ENCODE results near the gene AADAT. TPM values are rescaled to one million over a fixed set of nuclear protein-coding genes. Genes with fewer than 3 reads are reported as not detected.
A peak's percentile ranks its signal among the peaks of the same experiment; 100 is the strongest.

Gene AADAT
- not detected for polyA plus RNA-seq (2012; ENCODE audit: low read depth, missing spikeins)

GRCh38 chr4:170089668-170090351, at the start of gene AADAT:
Gene AADAT (minus strand): TSS chr4:170089956. CDS start chr4:170089690, 266 bp downstream.
- TF ChIP-seq TAF1 (IDR thresholded peaks at IDR 0.05; ENCODE audit: low read depth, low read length) = no peak
- no peak for TF ChIP-seq POU2F2 (IDR thresholded peaks at IDR 0.05; ENCODE audit: low read depth, low read length)
- TF ChIP-seq POLR2A (IDR thresholded peaks at IDR 0.05; ENCODE audit: low read depth, low read length) = no peak
- no peak for TF ChIP-seq SPI1 (IDR thresholded peaks at IDR 0.05; ENCODE audit: low read depth, low read length)
- TF ChIP-seq PAX5 (IDR thresholded peaks at IDR 0.05; ENCODE audit: insufficient read depth, low read length, severe bottlenecking) = no peak
- TF ChIP-seq POLR2AphosphoS5 (IDR thresholded peaks at IDR 0.05; ENCODE audit: low read depth, low read length) = no peak
- DNase-seq (ENCODE audit: insufficient read length, low spot score) = peak; percentile 40
- no peak for FAIRE-seq

- TF ChIP-seq SPI1 (IDR thresholded peaks at IDR 0.05; ENCODE audit: low read depth, low read length) (no peak), POLR2AphosphoS5 (IDR thresholded peaks at IDR 0.05; ENCODE audit: low read depth, low read length) (no peak), POLR2A (IDR thresholded peaks at IDR 0.05; ENCODE audit: low read depth, low read length) (no peak), PAX5 (IDR thresholded peaks at IDR 0.05; ENCODE audit: insufficient read depth, low read length, severe bottlenecking) (no peak), TAF1 (IDR thresholded peaks at IDR 0.05; ENCODE audit: low read depth, low read length) (no peak), POU2F2 (IDR thresholded peaks at IDR 0.05; ENCODE audit: low read depth, low read length) (no peak)
- DNase-seq (ENCODE audit: insufficient read length, low spot score) (peak; percentile 26), FAIRE-seq (peak; percentile 96)
Measured at GRCh38 chr4:170138580-170139194, 48.9 kb upstream of the AADAT start.

GRCh38 chr4:170137927-170138326, 48.2 kb upstream of the AADAT start:
- no peak for FAIRE-seq
- TF ChIP-seq SPI1 (IDR thresholded peaks at IDR 0.05; ENCODE audit: low read depth, low read length) = no peak
- no peak for TF ChIP-seq TAF1 (IDR thresholded peaks at IDR 0.05; ENCODE audit: low read depth, low read length)
- TF ChIP-seq POLR2A (IDR thresholded peaks at IDR 0.05; ENCODE audit: low read depth, low read length) = no peak
- no peak for TF ChIP-seq PAX5 (IDR thresholded peaks at IDR 0.05; ENCODE audit: insufficient read depth, low read length, severe bottlenecking)
- TF ChIP-seq POLR2AphosphoS5 (IDR thresholded peaks at IDR 0.05; ENCODE audit: low read depth, low read length) = no peak
- no peak for TF ChIP-seq POU2F2 (IDR thresholded peaks at IDR 0.05; ENCODE audit: low read depth, low read length)
- DNase-seq (ENCODE audit: insufficient read length, low spot score) = no peak

- FAIRE-seq = no peak
- no peak for DNase-seq (ENCODE audit: insufficient read length, low spot score)
- TF ChIP-seq SPI1 (IDR thresholded peaks at IDR 0.05; ENCODE audit: low read depth, low read length) (no peak), POLR2A (IDR thresholded peaks at IDR 0.05; ENCODE audit: low read depth, low read length) (no peak), TAF1 (IDR thresholded peaks at IDR 0.05; ENCODE audit: low read depth, low read length) (no peak), POU2F2 (IDR thresholded peaks at IDR 0.05; ENCODE audit: low read depth, low read length) (no peak), POLR2AphosphoS5 (IDR thresholded peaks at IDR 0.05; ENCODE audit: low read depth, low read length) (no peak), PAX5 (IDR thresholded peaks at IDR 0.05; ENCODE audit: insufficient read depth, low read length, severe bottlenecking) (no peak)
Measured at GRCh38 chr4:170137466-170137865, 47.7 kb upstream of the AADAT start.

GRCh38 chr4:170134821-170135220, 45.1 kb upstream of the AADAT start:
- FAIRE-seq (no peak), DNase-seq (ENCODE audit: insufficient read length, low spot score) (no peak)
- no peak for TF ChIP-seq POLR2A (IDR thresholded peaks at IDR 0.05; ENCODE audit: low read depth, low read length)
- no peak for TF ChIP-seq PAX5 (IDR thresholded peaks at IDR 0.05; ENCODE audit: insufficient read depth, low read length, severe bottlenecking)
- TF ChIP-seq SPI1 (IDR thresholded peaks at IDR 0.05; ENCODE audit: low read depth, low read length) = no peak
- no peak for TF ChIP-seq TAF1 (IDR thresholded peaks at IDR 0.05; ENCODE audit: low read depth, low read length)
- TF ChIP-seq POU2F2 (IDR thresholded peaks at IDR 0.05; ENCODE audit: low read depth, low read length) = no peak
- no peak for TF ChIP-seq POLR2AphosphoS5 (IDR thresholded peaks at IDR 0.05; ENCODE audit: low read depth, low read length)

- TF ChIP-seq PAX5 (IDR thresholded peaks at IDR 0.05; ENCODE audit: insufficient read depth, low read length, severe bottlenecking) = no peak
- no peak for FAIRE-seq
- no peak for DNase-seq (ENCODE audit: insufficient read length, low spot score)
Measured at GRCh38 chr4:170128219-170128804, 38.6 kb upstream of the AADAT start.

GRCh38 chr4:170127758-170128157, 38.0 kb upstream of the AADAT start:
- TF ChIP-seq SPI1 (IDR thresholded peaks at IDR 0.05; ENCODE audit: low read depth, low read length) (no peak), POU2F2 (IDR thresholded peaks at IDR 0.05; ENCODE audit: low read depth, low read length) (no peak), PAX5 (IDR thresholded peaks at IDR 0.05; ENCODE audit: insufficient read depth, low read length, severe bottlenecking) (no peak), POLR2AphosphoS5 (IDR thresholded peaks at IDR 0.05; ENCODE audit: low read depth, low read length) (no peak), TAF1 (IDR thresholded peaks at IDR 0.05; ENCODE audit: low read depth, low read length) (no peak), POLR2A (IDR thresholded peaks at IDR 0.05; ENCODE audit: low read depth, low read length) (no peak)
- no peak for DNase-seq (ENCODE audit: insufficient read length, low spot score)
- no peak for FAIRE-seq

- DNase-seq (ENCODE audit: insufficient read length, low spot score) = no peak
Measured at GRCh38 chr4:170124406-170124805, 34.6 kb upstream of the AADAT start.

GRCh38 chr4:170122252-170122651, 32.5 kb upstream of the AADAT start:
- DNase-seq (ENCODE audit: insufficient read length, low spot score) (no peak), FAIRE-seq (no peak)
- TF ChIP-seq POU2F2 (IDR thresholded peaks at IDR 0.05; ENCODE audit: low read depth, low read length) (no peak), POLR2A (IDR thresholded peaks at IDR 0.05; ENCODE audit: low read depth, low read length) (no peak), PAX5 (IDR thresholded peaks at IDR 0.05; ENCODE audit: insufficient read depth, low read length, severe bottlenecking) (no peak), POLR2AphosphoS5 (IDR thresholded peaks at IDR 0.05; ENCODE audit: low read depth, low read length) (no peak), TAF1 (IDR thresholded peaks at IDR 0.05; ENCODE audit: low read depth, low read length) (no peak), SPI1 (IDR thresholded peaks at IDR 0.05; ENCODE audit: low read depth, low read length) (no peak)

More at GRCh38 chr4:170124406-170124805, 34.6 kb upstream of the AADAT start:
- no peak for FAIRE-seq
- TF ChIP-seq TAF1 (IDR thresholded peaks at IDR 0.05; ENCODE audit: low read depth, low read length) (no peak), PAX5 (IDR thresholded peaks at IDR 0.05; ENCODE audit: insufficient read depth, low read length, severe bottlenecking) (no peak)

Data from GM12891 (cell line).